Measurements from ENCODE around the gene PNPLA7.
A peak's percentile ranks its signal among the peaks of the same experiment; 100 is the strongest.
"Not testable (repeated sequence)": the region's sequence is repeated elsewhere in the genome, so short reads cannot be mapped to it uniquely, and the experiment has no call there.

PNPLA7 gene

GRCh38 chr9:137536594-137537131 lies 13.5 kb downstream of the PNPLA7 start:
- not testable (repeated sequence) for DNase-seq

GRCh38 chr9:137535120-137535428 lies 15.1 kb downstream of the PNPLA7 start:
- no peak for DNase-seq

GRCh38 chr9:137534256-137535119 lies 15.7 kb downstream of the PNPLA7 start:
- peak; percentile 73 for DNase-seq

- not testable (repeated sequence) for DNase-seq
Measured at GRCh38 chr9:137532891-137533468, 17.2 kb downstream of the PNPLA7 start.

GRCh38 chr9:137531099-137531765 lies 19.0 kb downstream of the PNPLA7 start:
- no peak for DNase-seq

- DNase-seq, result no peak
Measured at GRCh38 chr9:137530331-137530730, 19.9 kb downstream of the PNPLA7 start.

- DNase-seq, result no peak
Measured at GRCh38 chr9:137524981-137525317, 25.3 kb downstream of the PNPLA7 start.

- DNase-seq, result no peak
Measured at GRCh38 chr9:137524161-137524980, 25.8 kb downstream of the PNPLA7 start.

- DNase-seq, result no peak
Measured at GRCh38 chr9:137522746-137523455, 27.3 kb downstream of the PNPLA7 start.

GRCh38 chr9:137521405-137521985 lies 28.7 kb downstream of the PNPLA7 start:
- no peak for DNase-seq

GRCh38 chr9:137520614-137521404 lies 29.4 kb downstream of the PNPLA7 start:
- no peak for DNase-seq

GRCh38 chr9:137519553-137519952 lies 30.6 kb downstream of the PNPLA7 start:
- DNase-seq, result no peak

GRCh38 chr9:137518661-137519459 lies 31.3 kb downstream of the PNPLA7 start:
- not testable (repeated sequence) for DNase-seq

GRCh38 chr9:137516144-137516917 lies 33.9 kb downstream of the PNPLA7 start:
- DNase-seq, result no peak

GRCh38 chr9:137515338-137515724 lies 34.9 kb downstream of the PNPLA7 start:
- no peak for DNase-seq

- DNase-seq, result no peak
Measured at GRCh38 chr9:137514691-137515337, 35.4 kb downstream of the PNPLA7 start.

GRCh38 chr9:137513801-137514570 lies 36.2 kb downstream of the PNPLA7 start:
- DNase-seq, result not testable (repeated sequence)

- not testable (repeated sequence) for DNase-seq
Measured at GRCh38 chr9:137513136-137513535, 37.1 kb downstream of the PNPLA7 start.
